Vagina (tissue), 2 donors: Measurements from ENCODE around the gene NOP56.

ENCODE experiments used
- POLR2A ChIP-seq, 2 donors: fragments of 450-650 bp; IDR thresholded peaks; one replicate each; pipeline ENCODE4 v1.6.1; 2017; ENCODE audit warnings: antibody characterized with exemption in 2 of 2, mild to moderate bottlenecking in 2 of 2, moderate library complexity in 2 of 2
- POLR2AphosphoS5 ChIP-seq, 2 donors: sonication (generic); formaldehyde crosslinking; IDR thresholded peaks; one replicate each; pipeline ENCODE4 v1.9.0; 2017; ENCODE audit warnings: antibody characterized with exemption in 2 of 2, mild to moderate bottlenecking in 2 of 2, low read depth in 1 of 2; ENCODE audit not compliant: insufficient read depth in 1 of 2
- TF ChIP-seq, protein P1 (sequence below), 3 experiments: fragments of 450-650 bp in 2 of 3; fragments of 200-600 bp in 1 of 3; sonication (generic) in 1 of 3; IDR thresholded peaks; one replicate each; pipeline ENCODE4 v1.5.1; 2017 to 2019; ENCODE audit warnings: antibody characterized with exemption in 3 of 3, mild to moderate bottlenecking in 2 of 3, moderate library complexity in 2 of 3

DNA sequence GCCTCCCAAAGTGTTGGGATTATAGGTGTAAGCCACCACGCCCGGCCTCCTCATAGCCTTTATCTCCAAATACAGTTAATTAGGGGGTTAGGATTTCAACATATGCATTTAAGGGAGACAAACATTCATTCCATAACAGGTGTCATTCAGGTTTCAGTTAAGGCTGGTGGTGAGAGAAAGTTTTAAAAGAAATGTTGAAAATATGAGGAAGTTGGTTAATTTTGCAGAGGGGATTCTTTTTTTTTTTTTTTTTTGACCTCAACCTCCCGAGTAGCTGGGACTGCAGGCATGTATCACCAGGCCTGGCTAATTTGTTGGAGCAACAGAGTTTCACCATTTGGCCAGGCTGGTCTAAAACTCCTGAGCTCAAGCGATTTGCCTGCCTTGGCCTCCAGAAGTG, 27.6 kb downstream of the NOP56 start:
- TF ChIP-seq, protein P1, sequence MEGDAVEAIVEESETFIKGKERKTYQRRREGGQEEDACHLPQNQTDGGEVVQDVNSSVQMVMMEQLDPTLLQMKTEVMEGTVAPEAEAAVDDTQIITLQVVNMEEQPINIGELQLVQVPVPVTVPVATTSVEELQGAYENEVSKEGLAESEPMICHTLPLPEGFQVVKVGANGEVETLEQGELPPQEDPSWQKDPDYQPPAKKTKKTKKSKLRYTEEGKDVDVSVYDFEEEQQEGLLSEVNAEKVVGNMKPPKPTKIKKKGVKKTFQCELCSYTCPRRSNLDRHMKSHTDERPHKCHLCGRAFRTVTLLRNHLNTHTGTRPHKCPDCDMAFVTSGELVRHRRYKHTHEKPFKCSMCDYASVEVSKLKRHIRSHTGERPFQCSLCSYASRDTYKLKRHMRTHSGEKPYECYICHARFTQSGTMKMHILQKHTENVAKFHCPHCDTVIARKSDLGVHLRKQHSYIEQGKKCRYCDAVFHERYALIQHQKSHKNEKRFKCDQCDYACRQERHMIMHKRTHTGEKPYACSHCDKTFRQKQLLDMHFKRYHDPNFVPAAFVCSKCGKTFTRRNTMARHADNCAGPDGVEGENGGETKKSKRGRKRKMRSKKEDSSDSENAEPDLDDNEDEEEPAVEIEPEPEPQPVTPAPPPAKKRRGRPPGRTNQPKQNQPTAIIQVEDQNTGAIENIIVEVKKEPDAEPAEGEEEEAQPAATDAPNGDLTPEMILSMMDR (IDR thresholded peaks at IDR 0.05) = no peak
- TF ChIP-seq POLR2AphosphoS5 (IDR thresholded peaks at IDR 0.05; ENCODE audit: insufficient read depth in 1 of 2, low read depth in 1 of 2) (no peak), POLR2A (IDR thresholded peaks at IDR 0.05) (no peak)
